ENCODE measurements around the gene PDCD11.
"Not testable (repeated sequence)": the region's sequence is repeated elsewhere in the genome, so short reads cannot be mapped to it uniquely, and the experiment has no call there.

PDCD11 gene

GRCh38 chr10:103476046-103476768 lies 79.8 kb downstream of the PDCD11 start:
- DNase-seq (ENCODE audit: low read depth in 2 of 2): no peak

- no peak for DNase-seq (ENCODE audit: low read depth in 2 of 2)
These were observed 82.2 kb downstream of the PDCD11 start for GRCh38 chr10:103478671-103479070.

DNA sequence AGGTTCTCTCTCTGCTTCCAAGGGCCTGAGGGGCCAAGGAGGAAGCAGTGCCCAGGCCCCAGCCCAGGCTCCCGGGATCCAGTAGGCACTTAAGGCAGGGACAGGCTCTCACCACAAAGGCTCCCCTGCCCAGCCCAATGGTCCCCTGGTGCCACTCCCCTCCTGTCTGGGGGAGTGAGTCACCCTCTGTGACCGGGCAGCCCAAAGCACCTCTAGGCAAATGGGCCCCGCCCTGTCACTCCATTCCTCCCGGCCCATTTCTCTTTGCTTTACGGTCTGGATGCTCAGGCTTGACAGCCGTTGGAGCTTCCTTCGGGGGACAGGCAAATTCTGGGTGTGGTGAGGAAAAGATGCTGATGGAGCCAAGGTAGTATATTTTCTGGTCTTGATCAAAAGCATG lies 82.7 kb downstream of the PDCD11 start, which contains the start of gene CALHM3:
Gene CALHM3 (minus strand): TSS at position 106 of the 400 bp plus-strand sequence. CDS start 208 bp downstream, outside the sequence.
- no peak for DNase-seq (ENCODE audit: low read depth in 2 of 2)

GRCh38 chr10:103480521-103480920 lies 84.1 kb downstream of the PDCD11 start:
- no peak for DNase-seq (ENCODE audit: low read depth in 2 of 2)

- no peak for DNase-seq (ENCODE audit: low read depth in 2 of 2)
These were observed 85.6 kb downstream of the PDCD11 start for GRCh38 chr10:103481974-103482531.

DNA sequence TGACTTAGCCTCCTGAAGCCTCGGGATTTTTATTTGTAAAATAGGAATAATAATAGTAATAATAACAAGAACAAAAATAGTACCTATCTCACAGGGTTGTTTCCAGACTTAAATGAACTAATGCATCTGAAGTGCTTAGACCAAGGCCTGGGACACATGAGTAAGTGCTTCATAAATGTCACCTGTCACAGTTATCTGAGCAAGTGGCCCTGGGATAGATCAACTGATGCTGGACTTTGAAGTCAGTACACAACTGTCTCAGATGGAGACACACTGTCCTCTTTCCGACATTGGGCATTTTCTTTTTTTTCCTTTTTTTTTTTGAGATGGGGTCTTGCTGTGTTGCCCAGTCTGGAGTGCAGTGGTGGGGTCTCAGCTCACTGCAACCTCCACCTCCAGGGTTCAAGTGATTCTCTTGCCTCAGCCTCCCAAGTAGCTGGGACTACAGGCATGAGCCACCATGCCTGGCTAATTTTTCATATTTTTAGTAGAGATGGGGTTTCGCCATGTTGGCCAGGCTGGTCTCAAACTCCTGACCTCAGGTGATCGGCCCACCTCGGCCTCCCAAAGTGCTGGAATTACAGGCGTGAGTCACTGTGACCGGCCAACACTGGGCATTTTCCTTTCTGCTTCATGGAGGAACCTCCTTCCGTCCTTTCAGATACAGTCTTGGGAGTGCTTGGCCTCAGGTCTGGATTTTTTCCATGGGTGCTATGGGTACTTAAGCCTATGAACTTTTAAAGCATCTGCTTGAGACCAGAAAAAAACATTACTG lies 90.4 kb downstream of the PDCD11 start:
- not testable (repeated sequence) for DNase-seq (ENCODE audit: low read depth in 2 of 2)

GRCh38 chr10:103487410-103487708 lies 90.9 kb downstream of the PDCD11 start:
- no peak for DNase-seq (ENCODE audit: low read depth in 2 of 2)

GRCh38 chr10:103490986-103491314 lies 94.5 kb downstream of the PDCD11 start:
- DNase-seq (ENCODE audit: low read depth in 2 of 2): no peak

GRCh38 chr10:103491729-103492364 lies 95.4 kb downstream of the PDCD11 start:
- DNase-seq (ENCODE audit: low read depth in 2 of 2): no peak

- DNase-seq (ENCODE audit: low read depth in 2 of 2): no peak
These were observed 96.3 kb downstream of the PDCD11 start for GRCh38 chr10:103492655-103493261.

DNA sequence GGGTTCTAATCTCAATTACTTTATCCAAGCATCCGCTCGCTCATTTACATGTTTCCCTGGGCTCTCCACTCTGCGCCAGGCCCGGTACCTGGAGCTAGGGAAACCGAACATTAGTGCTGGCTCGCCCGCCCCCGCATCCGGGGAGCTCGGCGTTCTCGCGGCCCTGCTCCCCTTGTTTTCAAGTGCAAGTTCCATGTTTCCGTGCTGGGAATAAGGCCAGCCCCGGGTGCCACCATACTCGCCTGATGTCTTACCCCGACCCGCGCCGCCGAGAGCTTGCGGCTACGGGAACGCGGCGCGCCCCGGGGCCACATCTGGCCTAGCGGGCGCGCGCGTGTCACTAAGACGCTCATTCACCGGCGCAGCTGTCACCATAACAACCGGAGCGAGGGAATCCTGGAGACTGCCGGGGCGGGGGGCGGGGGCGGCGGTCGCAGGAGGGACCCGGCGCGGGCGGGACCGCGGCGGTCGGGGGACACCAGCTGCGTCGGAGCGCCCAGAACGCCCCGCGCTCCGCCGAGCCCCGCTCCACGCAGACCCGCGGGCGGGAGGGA lies 97.0 kb downstream of the PDCD11 start, which contains the start of gene NEURL1:
Gene NEURL1 (plus strand): TSS at position 344 of the 554 bp plus-strand sequence. CDS start 683 bp downstream, outside the sequence.
- DNase-seq (ENCODE audit: low read depth in 2 of 2): no peak

DNA sequence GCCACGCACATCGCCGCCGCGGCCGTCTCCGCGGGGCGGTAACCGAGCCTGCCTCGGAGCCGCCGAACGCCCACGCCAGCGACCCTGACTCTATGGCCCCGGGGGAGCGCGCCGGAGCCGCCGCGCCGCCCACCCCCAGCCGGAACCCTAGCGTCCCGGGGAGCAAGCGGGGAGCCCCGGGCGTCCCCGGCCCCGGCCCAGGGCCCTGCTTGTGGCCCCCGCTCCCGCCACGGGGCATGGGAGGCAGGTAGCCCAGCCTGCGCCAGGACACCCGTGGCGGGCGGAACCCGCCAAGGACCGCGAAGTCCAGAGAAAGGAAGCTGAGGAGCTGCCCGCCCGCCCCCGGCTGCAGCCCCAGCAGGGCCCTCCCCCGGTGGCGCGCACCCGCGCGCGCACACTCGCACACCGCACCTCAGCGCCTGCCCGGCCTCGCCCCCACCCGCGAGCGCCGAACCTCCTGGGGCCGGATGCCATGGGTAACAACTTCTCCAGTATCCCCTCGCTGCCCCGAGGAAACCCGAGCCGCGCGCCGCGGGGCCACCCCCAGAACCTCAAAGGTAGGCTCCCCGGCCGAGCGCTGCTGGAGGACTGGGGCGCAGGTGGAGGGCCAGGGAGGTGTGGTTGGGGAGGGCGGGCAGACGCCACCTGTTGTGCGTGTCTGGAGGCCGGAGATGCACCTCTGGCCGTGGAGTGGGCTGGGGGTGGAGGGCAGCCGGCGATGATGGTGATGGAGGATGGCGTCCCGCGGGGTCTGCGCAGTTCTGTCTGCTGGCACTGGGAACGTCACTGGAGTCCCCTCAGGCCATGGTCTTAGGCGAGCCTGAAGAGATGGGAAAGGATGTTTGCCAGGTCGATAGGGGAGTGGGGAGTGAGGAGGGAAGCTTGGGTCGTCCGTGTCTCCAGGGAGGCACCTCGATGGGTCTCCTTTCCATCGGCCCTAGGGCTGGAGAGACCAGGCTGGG lies 97.8 kb downstream of the PDCD11 start:
- no peak for DNase-seq (ENCODE audit: low read depth in 2 of 2)

- DNase-seq (ENCODE audit: low read depth in 2 of 2): no peak
These were observed 98.9 kb downstream of the PDCD11 start for GRCh38 chr10:103495321-103495720.

Data from stimulated activated CD4-positive, alpha-beta T cell treated with anti-CD3 and anti-CD28 coated beads, Interleukin-1b, Interleukin-23, amount 100 ng/mL, for 1 hour (primary cell).